Measurements from ENCODE around the gene PLEKHA5. TPM values are rescaled to one million over a fixed set of nuclear protein-coding genes. Genes with fewer than 3 reads are reported as not detected.

Gene PLEKHA5
- total and polyA plus RNA-seq, 2 experiments from 2014 or later = 88.4 to 103 TPM

GRCh38 chr12:19144985-19145384 is 15.5 kb downstream of the PLEKHA5 start:
- Histone ChIP-seq H3K4me1 (ENCODE audit: low read depth) (peaks cover 8% of the 10 kb centered on the region), H3K9me3 (ENCODE audit: low read depth) (no peaks in the 10 kb centered on the region), H3K4me3 (no peak overlapping the region), H3K36me3 (peaks cover 10% of the 10 kb centered on the region), H3K27me3 (no peaks in the 10 kb centered on the region), H3K27ac (no peak overlapping the region)
- no peak for TF ChIP-seq CTCF (IDR thresholded peaks at IDR 0.05; ENCODE audit: low read depth, low read length)
- no peak for DNase-seq (ENCODE audit: low read depth in 1 of 2, low spot score in 1 of 2)

- H3K36me3 ChIP-seq = peaks cover under 1% of the 10 kb centered on the region
- no peaks in the 10 kb centered on the region for H3K9me3 ChIP-seq (ENCODE audit: low read depth)
- no peaks in the 10 kb centered on the region for H3K27me3 ChIP-seq
- peaks cover 25% of the 10 kb centered on the region for H3K4me1 ChIP-seq (ENCODE audit: low read depth)
- H3K4me3 ChIP-seq = no peak overlapping the region
- no peak for TF ChIP-seq CTCF (IDR thresholded peaks at IDR 0.05; ENCODE audit: low read depth, low read length)
- H3K27ac ChIP-seq = peak overlapping the region; percentile 15
- no peak for DNase-seq (ENCODE audit: low read depth in 1 of 2, low spot score in 1 of 2)
These were observed 19.3 kb downstream of the PLEKHA5 start for GRCh38 chr12:19148860-19149259.

- Histone ChIP-seq H3K9me3 (ENCODE audit: low read depth) (no peaks in the 10 kb centered on the region), H3K4me1 (ENCODE audit: low read depth) (peaks cover 40% of the 10 kb centered on the region), H3K36me3 (no peaks in the 10 kb centered on the region), H3K4me3 (no peak overlapping the region), H3K27me3 (no peaks in the 10 kb centered on the region), H3K27ac (peak overlapping the region; percentile 86)
- peak in 1 of 2 donors; percentile 49 for DNase-seq (ENCODE audit: low read depth in 1 of 2, low spot score in 1 of 2)
- TF ChIP-seq CTCF (IDR thresholded peaks at IDR 0.05; ENCODE audit: low read depth, low read length) = no peak
These were observed 20.9 kb downstream of the PLEKHA5 start for GRCh38 chr12:19150273-19150900.

- no peak for DNase-seq (ENCODE audit: low read depth in 1 of 2, low spot score in 1 of 2)
- no peaks in the 10 kb centered on the region for H3K27me3 ChIP-seq
- no peaks in the 10 kb centered on the region for H3K9me3 ChIP-seq (ENCODE audit: low read depth)
- peak overlapping the region; percentile 86 for H3K27ac ChIP-seq
- H3K36me3 ChIP-seq = no peaks in the 10 kb centered on the region
- TF ChIP-seq CTCF (IDR thresholded peaks at IDR 0.05; ENCODE audit: low read depth, low read length) = no peak
- H3K4me3 ChIP-seq = no peak overlapping the region
- H3K4me1 ChIP-seq (ENCODE audit: low read depth) = peaks cover 49% of the 10 kb centered on the region
These were observed 21.8 kb downstream of the PLEKHA5 start for GRCh38 chr12:19151298-19151697.

GRCh38 chr12:19153396-19153795 is 23.9 kb downstream of the PLEKHA5 start:
- no peaks in the 10 kb centered on the region for H3K36me3 ChIP-seq
- TF ChIP-seq CTCF (IDR thresholded peaks at IDR 0.05; ENCODE audit: low read depth, low read length) = no peak

More at GRCh38 chr12:19153396-19153795, 23.9 kb downstream of the PLEKHA5 start:
- peaks cover 52% of the 10 kb centered on the region for H3K4me1 ChIP-seq (ENCODE audit: low read depth)
- H3K27me3 ChIP-seq = no peaks in the 10 kb centered on the region
- H3K4me3 ChIP-seq = no peak overlapping the region
- no peaks in the 10 kb centered on the region for H3K9me3 ChIP-seq (ENCODE audit: low read depth)
- no peak overlapping the region for H3K27ac ChIP-seq
- no peak for DNase-seq (ENCODE audit: low read depth in 1 of 2, low spot score in 1 of 2)

All from cardiac muscle cell (in vitro differentiated cells and primary cell).